ENCODE measurements around the gene FTL.
"Not testable (repeated sequence)": the region's sequence is repeated elsewhere in the genome, so short reads cannot be mapped to it uniquely, and the experiment has no call there.

The FTL gene

DNA sequence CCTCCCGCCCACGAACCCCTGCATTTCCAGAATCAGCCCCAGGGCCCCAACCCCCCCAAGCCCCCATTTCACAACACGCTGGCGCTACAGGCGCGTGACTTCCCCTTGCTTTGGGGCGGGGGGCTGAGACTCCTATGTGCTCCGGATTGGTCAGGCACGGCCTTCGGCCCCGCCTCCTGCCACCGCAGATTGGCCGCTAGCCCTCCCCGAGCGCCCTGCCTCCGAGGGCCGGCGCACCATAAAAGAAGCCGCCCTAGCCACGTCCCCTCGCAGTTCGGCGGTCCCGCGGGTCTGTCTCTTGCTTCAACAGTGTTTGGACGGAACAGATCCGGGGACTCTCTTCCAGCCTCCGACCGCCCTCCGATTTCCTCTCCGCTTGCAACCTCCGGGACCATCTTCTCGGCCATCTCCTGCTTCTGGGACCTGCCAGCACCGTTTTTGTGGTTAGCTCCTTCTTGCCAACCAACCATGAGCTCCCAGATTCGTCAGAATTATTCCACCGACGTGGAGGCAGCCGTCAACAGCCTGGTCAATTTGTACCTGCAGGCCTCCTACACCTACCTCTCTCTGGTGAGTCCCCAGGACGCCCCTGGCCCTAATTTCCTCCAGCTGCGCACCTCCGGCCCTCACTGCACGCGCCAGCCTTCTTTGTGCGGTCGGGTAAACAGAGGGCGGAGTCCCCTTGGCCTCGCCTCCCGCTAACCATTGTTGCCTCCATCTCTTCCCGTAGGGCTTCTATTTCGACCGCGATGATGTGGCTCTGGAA is at the start of gene FTL:
FTL (plus strand) TSS at position 270 of the 766 bp plus-strand sequence; CDS start at position 469, 199 bp downstream.
- H3K36me3 Mint-ChIP-seq (ENCODE audit: low read depth): peaks cover 41% of the 10 kb centered on the region
- peak within 1 kb of the TSS; percentile 95 for H3K27ac Mint-ChIP-seq
- H3K9me3 Mint-ChIP-seq: no peaks in the 10 kb centered on the region
- H3K4me3 Mint-ChIP-seq: peak within 1 kb of the TSS; percentile 98
- no peaks in the 10 kb centered on the region for H3K27me3 Mint-ChIP-seq
- H3K4me1 Mint-ChIP-seq (ENCODE audit: low read depth): peaks cover 63% of the 10 kb centered on the region

GRCh38 chr19:48915757-48916156 is 49.4 kb upstream of the FTL start:
- no peaks in the 10 kb centered on the region for H3K9me3 Mint-ChIP-seq
- no peaks in the 10 kb centered on the region for H3K4me1 Mint-ChIP-seq (ENCODE audit: low read depth)
- no peak overlapping the region for H3K4me3 Mint-ChIP-seq
- no peak overlapping the region for H3K27ac Mint-ChIP-seq
- H3K27me3 Mint-ChIP-seq: no peaks in the 10 kb centered on the region
- H3K36me3 Mint-ChIP-seq (ENCODE audit: low read depth): peaks cover 53% of the 10 kb centered on the region

GRCh38 chr19:48918071-48918470 is 47.0 kb upstream of the FTL start:
- Mint-ChIP-seq H3K36me3 (ENCODE audit: low read depth) (peaks cover 42% of the 10 kb centered on the region), H3K4me3 (no peak overlapping the region), H3K4me1 (ENCODE audit: low read depth) (no peaks in the 10 kb centered on the region), H3K27ac (no peak overlapping the region), H3K27me3 (no peaks in the 10 kb centered on the region), H3K9me3 (no peaks in the 10 kb centered on the region)

DNA sequence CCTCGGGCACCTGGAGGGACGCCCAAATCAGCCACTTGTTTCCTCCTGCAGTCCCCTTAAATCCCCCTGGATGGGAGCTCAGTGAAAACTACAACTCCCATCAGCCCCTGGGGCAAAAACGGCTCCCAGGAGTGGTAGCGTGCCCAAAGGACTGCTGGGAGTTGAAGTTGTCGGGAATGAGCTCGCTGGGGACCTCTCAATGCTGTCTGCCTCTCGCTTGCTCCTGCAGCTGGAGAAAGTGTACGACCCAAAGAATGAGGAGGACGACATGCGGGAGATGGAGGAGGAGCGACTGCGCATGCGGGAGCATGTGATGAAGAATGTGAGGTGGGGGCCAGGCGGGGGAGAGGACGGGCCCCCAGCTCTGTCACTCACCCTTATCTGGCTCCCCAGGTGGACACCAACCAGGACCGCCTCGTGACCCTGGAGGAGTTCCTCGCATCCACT is 46.3 kb upstream of the FTL start:
- H3K9me3 Mint-ChIP-seq: no peaks in the 10 kb centered on the region
- H3K4me3 Mint-ChIP-seq: no peak overlapping the region
- peaks cover 39% of the 10 kb centered on the region for H3K36me3 Mint-ChIP-seq (ENCODE audit: low read depth)
- peak overlapping the region; percentile 40 for H3K27ac Mint-ChIP-seq
- H3K4me1 Mint-ChIP-seq (ENCODE audit: low read depth): no peaks in the 10 kb centered on the region
- H3K27me3 Mint-ChIP-seq: no peaks in the 10 kb centered on the region

- peaks cover 36% of the 10 kb centered on the region for H3K36me3 Mint-ChIP-seq (ENCODE audit: low read depth)
- not testable (repeated sequence) for H3K4me3 Mint-ChIP-seq; H3K9me3 Mint-ChIP-seq; H3K27ac Mint-ChIP-seq; H3K27me3 Mint-ChIP-seq; H3K4me1 Mint-ChIP-seq (ENCODE audit: low read depth)
Measured at GRCh38 chr19:48919271-48919670, 45.8 kb upstream of the FTL start.

DNA sequence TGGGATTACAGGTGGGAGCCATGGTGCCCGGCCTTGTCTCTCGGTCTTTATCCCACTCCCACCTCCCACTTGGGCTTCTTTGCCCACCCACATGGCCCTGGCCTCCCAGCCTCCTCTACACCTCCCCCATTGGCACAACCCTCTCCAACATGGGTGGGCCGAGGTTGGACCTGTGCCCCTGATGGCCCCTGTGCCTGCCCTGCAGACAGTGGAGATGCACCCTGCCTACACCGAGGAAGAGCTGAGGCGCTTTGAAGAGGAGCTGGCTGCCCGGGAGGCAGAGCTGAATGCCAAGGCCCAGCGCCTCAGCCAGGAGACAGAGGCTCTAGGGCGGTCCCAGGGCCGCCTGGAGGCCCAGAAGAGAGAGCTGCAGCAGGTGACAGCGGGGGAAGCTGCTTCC is 44.2 kb upstream of the FTL start:
- H3K4me3 Mint-ChIP-seq: no peak overlapping the region
- no peak overlapping the region for H3K27ac Mint-ChIP-seq
- no peaks in the 10 kb centered on the region for H3K27me3 Mint-ChIP-seq
- no peaks in the 10 kb centered on the region for H3K4me1 Mint-ChIP-seq (ENCODE audit: low read depth)
- peaks cover 28% of the 10 kb centered on the region for H3K36me3 Mint-ChIP-seq (ENCODE audit: low read depth)
- H3K9me3 Mint-ChIP-seq: no peaks in the 10 kb centered on the region

DNA sequence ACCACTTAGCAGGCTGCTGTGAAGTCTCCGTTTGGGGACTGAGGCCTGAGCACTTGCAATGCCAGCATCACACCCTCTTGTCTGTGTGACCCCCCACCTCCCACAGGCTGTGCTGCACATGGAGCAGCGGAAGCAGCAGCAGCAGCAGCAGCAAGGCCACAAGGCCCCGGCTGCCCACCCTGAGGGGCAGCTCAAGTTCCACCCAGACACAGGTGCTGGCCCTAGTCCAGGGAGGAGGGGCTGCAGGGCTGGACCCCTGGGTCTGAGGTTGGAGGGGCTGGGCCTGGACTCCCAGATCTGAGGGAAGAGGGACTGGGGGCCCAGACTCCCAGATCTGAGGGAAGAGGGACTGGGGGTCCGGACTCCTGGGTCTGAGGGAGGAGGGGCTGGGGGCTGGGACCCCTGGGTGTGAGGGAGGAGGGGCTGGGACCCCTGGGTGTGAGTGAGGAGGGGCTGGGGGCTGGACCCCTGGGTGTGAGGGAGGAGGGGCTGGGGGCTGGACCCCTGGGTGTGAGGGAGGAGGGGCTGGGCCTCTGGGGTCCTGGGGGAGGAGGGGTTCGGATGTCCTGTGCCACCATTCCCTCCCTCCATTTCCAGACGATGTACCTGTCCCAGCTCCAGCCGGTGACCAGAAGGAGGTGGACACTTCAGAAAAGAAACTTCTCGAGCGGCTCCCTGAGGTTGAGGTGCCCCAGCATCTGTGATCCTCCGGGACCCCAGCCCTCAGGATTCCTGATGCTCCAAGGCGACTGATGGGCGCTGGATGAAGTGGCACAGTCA is 43.2 kb upstream of the FTL start:
- Mint-ChIP-seq H3K36me3 (ENCODE audit: low read depth) (peaks cover 24% of the 10 kb centered on the region), H3K27me3 (no peaks in the 10 kb centered on the region)

DNA sequence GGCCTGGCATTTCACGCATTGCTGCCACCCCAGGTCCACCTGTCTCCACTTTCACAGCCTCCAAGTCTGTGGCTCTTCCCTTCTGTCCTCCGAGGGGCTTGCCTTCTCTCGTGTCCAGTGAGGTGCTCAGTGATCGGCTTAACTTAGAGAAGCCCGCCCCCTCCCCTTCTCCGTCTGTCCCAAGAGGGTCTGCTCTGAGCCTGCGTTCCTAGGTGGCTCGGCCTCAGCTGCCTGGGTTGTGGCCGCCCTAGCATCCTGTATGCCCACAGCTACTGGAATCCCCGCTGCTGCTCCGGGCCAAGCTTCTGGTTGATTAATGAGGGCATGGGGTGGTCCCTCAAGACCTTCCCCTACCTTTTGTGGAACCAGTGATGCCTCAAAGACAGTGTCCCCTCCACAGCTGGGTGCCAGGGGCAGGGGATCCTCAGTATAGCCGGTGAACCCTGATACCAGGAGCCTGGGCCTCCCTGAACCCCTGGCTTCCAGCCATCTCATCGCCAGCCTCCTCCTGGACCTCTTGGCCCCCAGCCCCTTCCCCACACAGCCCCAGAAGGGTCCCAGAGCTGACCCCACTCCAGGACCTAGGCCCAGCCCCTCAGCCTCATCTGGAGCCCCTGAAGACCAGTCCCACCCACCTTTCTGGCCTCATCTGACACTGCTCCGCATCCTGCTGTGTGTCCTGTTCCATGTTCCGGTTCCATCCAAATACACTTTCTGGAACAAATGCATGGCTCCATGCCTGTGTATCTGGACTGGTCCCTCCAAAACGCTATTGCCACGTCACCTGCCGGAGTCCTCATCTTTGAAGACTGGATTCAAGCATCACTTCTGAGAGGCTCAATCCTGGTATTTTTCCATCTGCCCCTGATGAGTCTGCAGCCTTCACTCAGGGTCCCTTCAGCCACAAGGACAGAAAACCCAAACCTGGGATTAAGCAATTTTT is 42.3 kb upstream of the FTL start:
- Mint-ChIP-seq H3K9me3 (no peaks in the 10 kb centered on the region), H3K4me1 (ENCODE audit: low read depth) (peaks cover 4% of the 10 kb centered on the region), H3K27ac (no peak overlapping the region), H3K36me3 (ENCODE audit: low read depth) (peaks cover 23% of the 10 kb centered on the region), H3K4me3 (no peak overlapping the region), H3K27me3 (no peaks in the 10 kb centered on the region)

More for the DNA sequence above, 43.2 kb upstream of the FTL start:
- no peak overlapping the region for H3K4me3 Mint-ChIP-seq
- H3K27ac Mint-ChIP-seq: no peak overlapping the region
- H3K4me1 Mint-ChIP-seq (ENCODE audit: low read depth): peaks cover 2% of the 10 kb centered on the region
- H3K9me3 Mint-ChIP-seq: no peaks in the 10 kb centered on the region

DNA sequence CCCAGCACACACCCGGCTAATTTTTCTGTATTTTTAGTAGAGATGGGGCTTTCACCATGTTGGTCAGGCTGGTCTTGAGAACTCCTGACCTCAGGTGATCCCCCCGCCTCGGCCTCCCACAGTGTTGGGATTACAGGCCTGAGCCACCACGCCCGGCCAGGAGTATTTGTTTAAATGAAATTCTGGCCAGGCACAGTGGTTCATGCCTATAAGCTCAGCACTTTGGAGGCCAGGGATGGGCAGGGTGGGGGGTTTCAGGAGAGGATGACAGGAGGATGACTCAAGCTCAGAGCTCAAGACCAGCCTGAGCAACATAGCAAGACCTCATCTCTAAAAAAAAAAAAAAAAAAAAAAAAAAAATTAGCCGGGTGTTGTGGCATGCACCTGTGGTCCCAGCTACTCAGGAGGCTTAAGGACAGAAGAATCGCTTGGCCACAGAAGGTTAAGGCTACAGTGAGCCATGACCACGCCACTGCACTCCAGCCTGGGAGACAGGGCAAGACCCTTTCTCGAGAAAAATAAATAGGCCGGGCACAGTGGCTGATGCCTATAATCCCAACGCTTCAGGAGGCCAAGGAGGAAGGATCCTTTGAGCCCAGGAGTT is 39.8 kb upstream of the FTL start:
- Mint-ChIP-seq H3K27me3 (no peaks in the 10 kb centered on the region), H3K9me3 (no peaks in the 10 kb centered on the region), H3K36me3 (ENCODE audit: low read depth) (peaks cover 11% of the 10 kb centered on the region), H3K27ac (no peak overlapping the region), H3K4me1 (ENCODE audit: low read depth) (peaks cover 4% of the 10 kb centered on the region), H3K4me3 (no peak overlapping the region)

DNA sequence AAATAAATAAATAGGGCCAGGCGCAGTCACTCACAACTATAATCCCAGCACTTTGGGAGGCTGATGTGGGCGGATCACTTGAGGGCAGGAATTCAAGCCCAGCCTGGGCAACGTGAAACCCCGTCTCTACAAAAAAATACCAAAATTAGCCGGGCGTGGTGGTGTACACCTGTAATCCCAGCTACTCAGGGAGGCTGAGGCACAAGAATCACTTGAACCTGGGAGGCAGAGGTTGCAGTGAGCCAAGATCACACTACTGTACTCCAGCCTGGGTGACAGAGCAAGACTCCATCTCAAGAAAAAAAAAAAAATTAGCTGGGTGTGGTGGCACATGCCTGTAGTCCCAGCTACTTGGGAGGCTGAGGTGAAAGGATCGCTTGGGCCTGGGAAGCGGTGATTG is 39.2 kb upstream of the FTL start:
- H3K4me3 Mint-ChIP-seq; H3K36me3 Mint-ChIP-seq (ENCODE audit: low read depth); H3K4me1 Mint-ChIP-seq (ENCODE audit: low read depth); H3K27me3 Mint-ChIP-seq; H3K27ac Mint-ChIP-seq; H3K9me3 Mint-ChIP-seq: not testable (repeated sequence)

- Mint-ChIP-seq H3K36me3 (ENCODE audit: low read depth) (no peaks in the 10 kb centered on the region), H3K4me1 (ENCODE audit: low read depth) (peaks cover 4% of the 10 kb centered on the region), H3K27ac (no peak overlapping the region), H3K9me3 (no peaks in the 10 kb centered on the region), H3K27me3 (no peaks in the 10 kb centered on the region), H3K4me3 (no peak overlapping the region)
Measured at GRCh38 chr19:48926909-48927308, 38.2 kb upstream of the FTL start.

- H3K4me1 Mint-ChIP-seq (ENCODE audit: low read depth); H3K36me3 Mint-ChIP-seq (ENCODE audit: low read depth); H3K27ac Mint-ChIP-seq; H3K9me3 Mint-ChIP-seq; H3K4me3 Mint-ChIP-seq; H3K27me3 Mint-ChIP-seq: not testable (repeated sequence)
Measured at GRCh38 chr19:48927692-48928091, 37.4 kb upstream of the FTL start.

DNA sequence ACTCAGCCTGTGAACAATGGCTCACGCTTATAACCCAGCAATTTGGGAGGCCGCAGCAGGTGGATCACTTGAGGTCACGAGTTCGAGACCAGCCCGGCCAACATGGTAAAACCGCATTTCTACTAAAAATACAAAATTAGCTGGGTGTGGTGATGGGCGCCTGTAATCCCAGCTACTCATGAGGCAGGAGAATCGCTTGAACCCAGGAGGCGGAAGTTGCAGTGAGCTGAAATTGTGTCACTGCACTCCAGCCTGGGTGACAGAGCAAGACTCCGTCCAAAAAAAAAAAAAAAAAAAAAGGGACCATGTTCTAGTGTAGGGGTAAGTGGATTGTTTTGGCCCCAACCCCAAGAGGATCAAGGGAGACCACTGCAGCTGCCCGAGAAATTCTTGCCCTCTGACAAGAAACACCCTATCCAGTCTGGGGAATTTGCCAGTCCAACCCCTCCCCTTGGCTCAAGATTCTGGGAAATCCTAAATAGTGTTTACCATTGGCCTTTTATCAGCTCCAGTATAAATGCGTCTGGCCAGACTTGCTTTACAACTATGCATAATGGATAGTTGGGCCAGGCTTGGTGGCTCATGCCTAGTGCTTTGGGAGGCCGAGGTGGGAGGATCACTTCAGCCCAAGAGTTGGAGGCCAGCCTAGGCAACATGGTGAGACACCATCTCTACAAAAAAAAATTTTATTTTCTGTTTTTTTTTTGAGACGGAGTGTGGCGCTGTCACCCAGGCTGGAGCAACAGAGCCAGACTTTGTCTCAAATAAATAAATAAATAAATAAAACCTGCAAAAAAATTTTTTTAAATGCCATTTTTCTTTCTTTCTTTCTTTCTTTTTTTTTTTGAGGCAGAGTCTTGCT is 36.7 kb upstream of the FTL start:
- Mint-ChIP-seq H3K9me3 (no peaks in the 10 kb centered on the region), H3K36me3 (ENCODE audit: low read depth) (no peaks in the 10 kb centered on the region), H3K4me3 (no peak overlapping the region), H3K4me1 (ENCODE audit: low read depth) (peaks cover 7% of the 10 kb centered on the region), H3K27me3 (peaks cover 3% of the 10 kb centered on the region), H3K27ac (no peak overlapping the region)

All from stimulated activated naive CD8-positive, alpha-beta T cell treated with anti-CD3 and anti-CD28 coated beads, Interleukin-15, Interleukin-2, amounts not matched to agents 100 ng/mL and 50 ng/mL, for 24 hours (primary cell).